WTC11 (cell line): ENCODE data around the gene RBM26.

Source experiments
- CREB1 ChIP-seq: sonication (generic); formaldehyde crosslinking; IDR thresholded peaks from 2 replicates; pipeline ENCODE4 v1.8.0; 2023; ENCODE audit warnings: mild to moderate bottlenecking, missing genetic modification reagents
- CTCF ChIP-seq: fragments of 200-600 bp; IDR thresholded peaks from 2 replicates; pipeline ENCODE4 v1.8.0; 2022; ENCODE audit warnings: antibody characterized with exemption
- EMX1 ChIP-seq: fragments of 250-450 bp; sonication (Bioruptor Pico); IDR thresholded peaks from 2 replicates; pipeline ENCODE4 v1.8.0; 2021; ENCODE audit warnings: mild to moderate bottlenecking
- FOXK1 ChIP-seq: sonication (generic); formaldehyde crosslinking; IDR thresholded peaks from 2 replicates; pipeline ENCODE4 v1.8.0; 2022; ENCODE audit warnings: mild to moderate bottlenecking, moderate library complexity, missing genetic modification reagents
- IRF2 ChIP-seq: sonication (generic); formaldehyde crosslinking; IDR thresholded peaks from 2 replicates; pipeline ENCODE4 v1.8.0; 2022; ENCODE audit warnings: low read depth, missing genetic modification reagents, borderline replicate concordance
- NFYB ChIP-seq: sonication (generic); formaldehyde crosslinking; conservative IDR thresholded peaks from 2 replicates; pipeline ENCODE4 v1.8.0; 2022; ENCODE audit warnings: low read depth, missing genetic modification reagents
- SP1 ChIP-seq: sonication (generic); formaldehyde crosslinking; conservative IDR thresholded peaks from 2 replicates; pipeline ENCODE4 v1.8.1; 2022; ENCODE audit warnings: missing genetic modification reagents
- TEAD4 ChIP-seq: sonication (generic); formaldehyde crosslinking; IDR thresholded peaks from 2 replicates; pipeline ENCODE4 v1.8.0; 2022; ENCODE audit warnings: mild to moderate bottlenecking, missing genetic modification reagents
- ZNF138 ChIP-seq: sonication (generic); formaldehyde crosslinking; conservative IDR thresholded peaks from 2 replicates; pipeline ENCODE4 v1.8.1; 2022; ENCODE audit warnings: mild to moderate bottlenecking, moderate library complexity, missing genetic modification reagents

GRCh38 chr13:79404361-79404760 is 1.7 kb downstream of the RBM26 start:
- no peak for TF ChIP-seq ZNF138 (CRISPR knock-in tag)
- TF ChIP-seq CTCF: no peak
- TF ChIP-seq FOXK1 (CRISPR knock-in tag): no peak
- TF ChIP-seq SP1 (CRISPR knock-in tag): no peak
- no peak for TF ChIP-seq TEAD4 (CRISPR knock-in tag)
- TF ChIP-seq EMX1 (CRISPR knock-in tag): no peak
- TF ChIP-seq IRF2: no peak
- no peak for TF ChIP-seq CREB1 (CRISPR knock-in tag)
- TF ChIP-seq NFYB (CRISPR knock-in tag): no peak
